ENCODE results near the gene COL9A3. TPM values are rescaled to one million over a fixed set of nuclear protein-coding genes. Genes with fewer than 3 reads are reported as not detected.
A peak's percentile ranks its signal among the peaks of the same experiment; 100 is the strongest.

Gene COL9A3
- total RNA-seq, 4 donors from 2014 or later, result 6.0 to 223 (median 8.0) TPM

DNA sequence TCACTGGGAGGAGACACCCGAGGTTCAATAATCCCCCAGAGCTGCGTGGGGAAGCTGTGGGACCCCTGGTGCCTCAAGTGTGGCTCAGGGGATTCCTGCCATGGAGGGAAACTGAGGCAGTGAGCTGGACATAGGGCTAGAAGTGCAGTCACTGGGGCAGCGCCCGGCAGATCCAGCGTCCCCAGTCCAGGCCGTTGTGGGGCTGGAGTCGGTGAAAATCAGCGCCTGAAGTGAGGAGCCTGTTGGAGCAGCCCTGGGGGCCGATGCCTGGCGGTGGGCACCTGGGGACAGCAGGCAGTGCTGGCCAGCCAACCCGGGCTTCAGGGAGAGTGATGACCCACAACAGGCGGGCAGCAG lies 2.2 kb upstream of the COL9A3 start:
- H3K27ac ChIP-seq, result no peak overlapping the region
- H3K4me1 ChIP-seq, result peaks cover 16 to 39% (median 30%) of the 10 kb centered on the region in 4 donors
- no peak for DNase-seq
- WGBS, 2 donors (ENCODE audit: low coverage in 1 of 2), result 42% methylated on average over 6 of the region's 12 CpGs; no CpG with 5 or more reads in 1 of the 2 donors
- intact Hi-C loops (cut with DNase I; ENCODE audit: low total_unique reads) (no loop called here), in situ Hi-C loops (cut with MboI; ENCODE audit: low pct_ligation_motif_present in 1 of 4, low pct_unique_long_range_greater_than_20kb in 1 of 4, low sequenced_read_pairs in 3 of 4) (no loop called here)
- H3K4me3 ChIP-seq, result no peak overlapping the region
- H3K27me3 ChIP-seq, result peaks cover 56% of the 10 kb centered on the region
- peaks cover 0 to 32% (median 13%) of the 10 kb centered on the region in 4 donors for H3K36me3 ChIP-seq
- no peaks in the 10 kb centered on the region for H3K9me3 ChIP-seq
- no peak for TF ChIP-seq POLR2A (IDR thresholded peaks at IDR 0.05)
- no peak for TF ChIP-seq EP300 (IDR thresholded peaks at IDR 0.05; ENCODE audit: low read depth)
- TF ChIP-seq, protein P1, sequence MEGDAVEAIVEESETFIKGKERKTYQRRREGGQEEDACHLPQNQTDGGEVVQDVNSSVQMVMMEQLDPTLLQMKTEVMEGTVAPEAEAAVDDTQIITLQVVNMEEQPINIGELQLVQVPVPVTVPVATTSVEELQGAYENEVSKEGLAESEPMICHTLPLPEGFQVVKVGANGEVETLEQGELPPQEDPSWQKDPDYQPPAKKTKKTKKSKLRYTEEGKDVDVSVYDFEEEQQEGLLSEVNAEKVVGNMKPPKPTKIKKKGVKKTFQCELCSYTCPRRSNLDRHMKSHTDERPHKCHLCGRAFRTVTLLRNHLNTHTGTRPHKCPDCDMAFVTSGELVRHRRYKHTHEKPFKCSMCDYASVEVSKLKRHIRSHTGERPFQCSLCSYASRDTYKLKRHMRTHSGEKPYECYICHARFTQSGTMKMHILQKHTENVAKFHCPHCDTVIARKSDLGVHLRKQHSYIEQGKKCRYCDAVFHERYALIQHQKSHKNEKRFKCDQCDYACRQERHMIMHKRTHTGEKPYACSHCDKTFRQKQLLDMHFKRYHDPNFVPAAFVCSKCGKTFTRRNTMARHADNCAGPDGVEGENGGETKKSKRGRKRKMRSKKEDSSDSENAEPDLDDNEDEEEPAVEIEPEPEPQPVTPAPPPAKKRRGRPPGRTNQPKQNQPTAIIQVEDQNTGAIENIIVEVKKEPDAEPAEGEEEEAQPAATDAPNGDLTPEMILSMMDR (IDR thresholded peaks at IDR 0.05), result no peak

DNA sequence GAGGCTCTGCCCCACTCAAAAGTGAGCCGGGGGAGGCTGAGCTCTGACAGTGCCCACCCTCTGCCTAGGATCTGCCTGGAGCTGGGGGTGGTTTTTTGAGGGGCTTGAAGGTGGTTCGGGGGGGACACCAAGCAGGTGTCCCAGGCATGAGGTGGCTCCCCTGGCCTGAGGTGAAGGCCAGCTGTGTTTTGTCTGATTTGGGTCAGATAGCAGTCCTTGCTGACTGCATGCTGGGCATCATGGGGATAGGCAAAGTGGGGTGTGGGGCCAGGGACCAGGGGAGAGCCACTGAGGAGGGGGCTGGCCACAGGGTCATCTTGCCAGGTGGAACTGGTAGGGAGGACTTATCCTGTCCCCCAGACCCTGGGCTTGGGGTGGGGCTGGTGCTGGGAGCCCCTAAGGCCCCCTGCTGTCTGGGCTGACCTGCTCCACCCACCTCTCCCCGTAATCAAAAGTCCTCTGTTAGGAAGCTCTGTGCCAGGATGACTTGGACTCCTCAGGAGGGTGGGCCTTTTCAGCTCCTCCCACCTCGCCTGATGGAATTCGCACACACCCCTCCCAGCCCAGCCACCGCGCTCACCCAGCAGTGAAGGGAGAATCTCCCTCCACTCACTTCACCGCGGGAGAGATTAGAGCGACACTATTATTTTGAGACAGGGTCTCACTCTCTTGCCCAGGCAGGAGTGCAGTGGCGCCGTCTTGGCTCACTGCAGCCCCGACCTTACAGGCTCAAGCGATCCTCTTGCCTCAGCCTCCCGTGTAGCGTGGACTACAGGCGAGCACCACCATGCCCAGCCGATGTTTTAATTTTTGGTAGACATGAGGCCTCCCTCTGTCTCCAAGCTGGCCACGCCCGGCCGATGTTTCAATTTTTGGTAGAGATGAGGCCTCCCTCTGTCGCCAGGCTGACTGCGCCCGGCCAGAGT lies 1.5 kb upstream of the COL9A3 start:
- Histone ChIP-seq H3K36me3 (peaks cover 0 to 25% (median 10%) of the 10 kb centered on the region in 4 donors), H3K27ac (no peak overlapping the region), H3K27me3 (peaks cover 63% of the 10 kb centered on the region), H3K4me1 (peaks cover 16 to 39% (median 30%) of the 10 kb centered on the region in 4 donors), H3K9me3 (no peaks in the 10 kb centered on the region), H3K4me3 (no peak overlapping the region)
- TF ChIP-seq EP300 (IDR thresholded peaks at IDR 0.05; ENCODE audit: low read depth), result no peak
- TF ChIP-seq POLR2A (IDR thresholded peaks at IDR 0.05), result no peak
- intact Hi-C loops (cut with DNase I; ENCODE audit: low total_unique reads), result no loop called here
- 31% methylated on average over 24 of the region's 24 CpGs; no CpG with 5 or more reads in 1 of the 2 donors for WGBS, 2 donors (ENCODE audit: low coverage in 1 of 2)
- no peak for DNase-seq
- in situ Hi-C loops (cut with MboI; ENCODE audit: low pct_ligation_motif_present in 1 of 4, low pct_unique_long_range_greater_than_20kb in 1 of 4, low sequenced_read_pairs in 3 of 4), result no loop called here

DNA sequence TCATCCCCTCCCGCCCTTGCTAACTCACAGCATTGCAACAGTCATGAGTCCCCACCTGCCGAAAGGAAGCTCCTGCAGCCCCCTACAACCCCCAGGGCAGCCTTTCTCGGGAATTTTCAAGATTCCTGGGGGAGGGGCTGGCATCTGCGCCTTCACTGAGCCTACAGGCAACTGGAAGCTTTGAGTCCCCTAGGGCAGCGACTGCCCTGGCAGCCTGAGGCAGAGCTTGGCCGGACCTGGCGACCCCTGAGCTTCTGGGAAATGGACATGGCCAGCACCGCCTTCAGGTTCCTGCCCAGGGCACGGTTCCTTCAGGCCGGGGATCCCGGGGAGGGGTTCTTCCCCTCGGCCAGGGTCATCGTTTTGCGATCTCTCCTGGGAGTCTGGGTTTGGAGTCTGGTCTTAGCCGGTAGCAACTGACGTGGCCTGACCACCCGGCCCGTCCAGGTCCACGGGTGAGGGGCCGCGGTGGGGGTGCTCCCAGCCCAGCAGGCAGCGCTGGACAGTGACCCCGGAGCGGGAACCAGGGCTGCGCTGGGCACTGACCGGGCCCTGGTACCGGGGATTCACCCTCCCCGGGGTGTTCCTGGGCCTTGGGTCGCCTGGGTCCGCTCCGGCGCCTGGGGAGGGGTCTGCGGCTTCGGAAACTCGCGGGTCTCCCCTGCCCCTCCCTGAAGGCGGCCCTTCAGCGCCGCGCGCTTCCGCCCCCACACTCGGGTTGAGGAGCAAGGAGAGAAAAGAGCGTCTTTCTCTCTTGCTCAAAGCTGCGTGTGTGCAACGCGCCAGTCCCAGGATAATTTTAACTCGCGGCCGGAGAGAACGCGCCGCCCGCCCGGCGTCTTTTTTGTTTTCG lies 593 bp upstream of the COL9A3 start:
- intact Hi-C loops (cut with DNase I; ENCODE audit: low total_unique reads) (no loop called here), in situ Hi-C loops (cut with MboI; ENCODE audit: low pct_ligation_motif_present in 1 of 4, low pct_unique_long_range_greater_than_20kb in 1 of 4, low sequenced_read_pairs in 3 of 4) (no loop called here)
- TF ChIP-seq, protein P1 (IDR thresholded peaks at IDR 0.05), result no peak
- no peak for TF ChIP-seq POLR2AphosphoS5 (IDR thresholded peaks at IDR 0.05)
- TF ChIP-seq POLR2A (IDR thresholded peaks at IDR 0.05), result no peak
- TF ChIP-seq EP300 (IDR thresholded peaks at IDR 0.05; ENCODE audit: low read depth), result no peak
- Histone ChIP-seq H3K36me3 (peaks cover 0 to 17% (median 7%) of the 10 kb centered on the region in 4 donors), H3K4me3 (peak overlapping the region in 3 of 4 donors; percentile 4 to 35 (median 8)), H3K9me3 (no peaks in the 10 kb centered on the region), H3K27ac (peak overlapping the region in 1 of 4 donors; percentile 10), H3K4me1 (peaks cover 16 to 39% (median 30%) of the 10 kb centered on the region in 4 donors), H3K27me3 (peaks cover 66% of the 10 kb centered on the region)
- WGBS, 2 donors (ENCODE audit: low coverage in 1 of 2), result 8% methylated on average over 31 of the region's 57 CpGs; no CpG with 5 or more reads in 1 of the 2 donors
- no peak for DNase-seq

DNA sequence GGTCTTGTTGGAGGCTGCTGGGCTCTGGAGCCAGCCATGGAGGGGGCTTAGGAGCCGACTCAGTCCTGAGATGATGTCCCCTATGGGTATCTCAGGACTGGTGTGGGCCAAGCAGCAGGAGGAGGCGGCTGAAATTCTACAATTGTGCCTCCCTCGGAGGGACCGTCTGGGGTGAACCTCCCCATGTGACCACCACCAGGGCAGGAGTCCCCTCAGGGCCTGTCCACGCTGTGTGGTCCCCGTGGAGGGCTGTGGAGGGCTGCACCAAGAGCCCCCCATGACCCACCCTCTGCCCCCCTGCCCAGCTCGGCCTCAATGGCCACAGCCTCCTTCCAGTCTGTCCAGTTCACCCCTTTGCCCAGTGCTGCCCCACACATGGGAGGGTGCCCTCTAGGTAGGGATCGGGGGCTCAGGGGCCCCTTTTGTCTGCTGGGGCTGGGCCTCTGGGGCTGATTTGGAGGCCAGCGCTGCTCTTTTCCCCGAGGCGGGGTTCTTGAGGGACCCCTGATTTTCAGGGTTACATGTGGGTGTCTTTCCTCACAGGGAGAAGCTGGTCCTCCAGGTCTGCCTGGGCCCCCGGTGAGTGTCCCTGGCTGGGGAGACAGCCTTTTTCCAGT lies 1.2 kb downstream of the COL9A3 start:
- H3K27me3 ChIP-seq, result peaks cover 66% of the 10 kb centered on the region
- no peaks in the 10 kb centered on the region for H3K9me3 ChIP-seq
- TF ChIP-seq POLR2A (IDR thresholded peaks at IDR 0.05), result no peak
- TF ChIP-seq, protein P1 (IDR thresholded peaks at IDR 0.05), result no peak
- no peak for TF ChIP-seq POLR2AphosphoS5 (IDR thresholded peaks at IDR 0.05)
- TF ChIP-seq EP300 (IDR thresholded peaks at IDR 0.05; ENCODE audit: low read depth), result no peak
- H3K36me3 ChIP-seq, result no peaks in the 10 kb centered on the region
- peaks cover 16 to 39% (median 30%) of the 10 kb centered on the region in 4 donors for H3K4me1 ChIP-seq
- 56% methylated on average over 6 of the region's 12 CpGs; no CpG with 5 or more reads in 1 of the 2 donors for WGBS, 2 donors (ENCODE audit: low coverage in 1 of 2)
- no peak for DNase-seq
- H3K27ac ChIP-seq, result peak overlapping the region in 1 of 4 donors; percentile 41
- H3K4me3 ChIP-seq, result no peak overlapping the region
- in situ Hi-C loops (cut with MboI; ENCODE audit: low pct_ligation_motif_present in 1 of 4, low pct_unique_long_range_greater_than_20kb in 1 of 4, low sequenced_read_pairs in 3 of 4) (no loop called here), intact Hi-C loops (cut with DNase I; ENCODE audit: low total_unique reads) (no loop called here)

All from transverse colon (tissue), 4 donors.